ENCODE data around the gene MAST4.

Gene MAST4

GRCh38 chr5:66927140-66927539, 330.9 kb downstream of the MAST4 start:
- DNase-seq: no peak

DNA sequence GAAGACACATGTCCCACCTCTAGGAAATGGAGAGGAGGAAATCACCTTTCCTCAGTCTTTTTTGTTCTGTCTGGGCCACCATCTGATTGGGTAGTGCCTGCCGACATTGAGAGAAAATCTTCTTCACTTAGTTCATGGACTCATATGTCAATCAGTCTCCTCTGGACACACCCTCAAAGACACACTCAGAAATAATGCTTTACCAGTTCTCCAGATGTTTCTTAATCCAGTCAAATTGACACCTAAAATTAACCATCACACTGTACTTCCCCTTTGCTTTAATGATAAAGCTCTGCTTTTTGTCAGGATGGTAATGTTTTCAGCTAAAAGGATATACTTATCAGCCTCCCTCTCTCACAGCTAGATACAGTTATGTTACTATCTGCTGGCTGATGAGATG, 333.1 kb downstream of the MAST4 start:
- no peak for DNase-seq

GRCh38 chr5:66929995-66930394, 333.8 kb downstream of the MAST4 start:
- no peak for DNase-seq

- no peak for DNase-seq
Observed at GRCh38 chr5:66931651-66932050, 335.5 kb downstream of the MAST4 start.

DNA sequence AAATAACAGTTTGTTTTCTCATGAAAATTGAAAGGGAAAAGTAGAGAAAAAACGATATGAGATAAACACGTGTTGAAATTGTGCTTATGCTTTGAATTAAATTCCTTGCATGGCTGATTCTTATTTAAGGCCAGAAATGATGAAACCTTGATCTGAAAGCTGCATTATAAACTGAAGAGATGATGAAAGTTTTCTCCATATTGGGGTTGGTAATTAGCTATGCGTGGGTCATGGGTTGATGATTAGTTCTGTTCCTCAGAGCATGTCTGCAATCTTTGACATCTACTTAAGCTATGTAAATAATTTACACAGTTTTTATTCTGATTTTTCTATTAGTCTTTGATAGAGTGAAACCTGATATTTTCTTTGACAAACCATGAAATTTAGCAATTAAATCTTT, 336.3 kb downstream of the MAST4 start:
- DNase-seq: no peak

- no peak for DNase-seq
Observed at GRCh38 chr5:66933066-66933465, 336.9 kb downstream of the MAST4 start.

- no peak for DNase-seq
Observed at GRCh38 chr5:66939094-66939493, 342.9 kb downstream of the MAST4 start.

DNA sequence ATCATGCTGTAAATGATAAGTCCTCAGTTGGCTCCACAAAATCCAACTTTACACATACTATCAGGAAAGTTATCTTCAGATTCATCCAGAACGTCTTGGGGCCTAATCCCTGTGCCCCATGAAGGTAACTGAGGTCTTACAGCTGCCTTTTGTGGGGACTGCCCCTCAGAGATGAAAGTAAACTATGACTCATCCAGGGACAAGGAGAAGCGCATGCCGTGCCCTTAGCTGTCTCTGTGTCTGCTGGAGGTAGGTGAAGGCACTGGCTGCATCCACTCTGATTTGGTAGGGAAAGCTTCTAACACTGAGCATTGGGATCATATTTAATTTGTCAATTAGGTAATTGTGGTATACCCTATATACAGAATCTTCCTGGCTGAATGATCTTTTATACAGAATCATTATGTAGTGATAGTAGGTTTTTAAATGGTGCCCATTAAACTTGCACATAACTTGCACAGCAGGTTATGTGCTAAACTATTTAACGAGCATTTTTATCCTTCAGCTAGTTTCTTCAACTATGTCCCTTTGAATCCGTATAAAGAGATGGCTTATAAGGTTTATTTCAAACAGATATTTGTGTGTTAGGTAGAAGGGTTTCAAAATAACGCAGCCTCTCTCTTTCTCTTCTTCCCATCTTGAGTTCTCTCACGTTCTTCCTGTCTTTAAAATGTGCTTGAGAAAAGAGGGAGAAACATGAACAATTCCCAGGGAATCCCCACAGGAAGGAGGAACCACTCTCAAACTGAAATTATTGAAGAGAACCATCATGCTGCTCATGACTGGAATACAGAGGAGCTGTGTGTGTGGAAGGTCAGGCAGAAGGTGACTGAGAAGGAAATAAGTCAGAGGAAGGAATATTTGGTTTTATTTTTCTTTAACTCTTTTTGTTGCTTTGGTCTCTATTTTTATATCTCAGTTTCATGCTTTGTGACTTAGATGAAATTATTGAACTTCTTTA, 349.5 kb downstream of the MAST4 start:
- DNase-seq: no peak

- DNase-seq: no peak
Observed at GRCh38 chr5:66947458-66947857, 351.3 kb downstream of the MAST4 start.

GRCh38 chr5:66949066-66949465, 352.9 kb downstream of the MAST4 start:
- no peak for DNase-seq

DNA sequence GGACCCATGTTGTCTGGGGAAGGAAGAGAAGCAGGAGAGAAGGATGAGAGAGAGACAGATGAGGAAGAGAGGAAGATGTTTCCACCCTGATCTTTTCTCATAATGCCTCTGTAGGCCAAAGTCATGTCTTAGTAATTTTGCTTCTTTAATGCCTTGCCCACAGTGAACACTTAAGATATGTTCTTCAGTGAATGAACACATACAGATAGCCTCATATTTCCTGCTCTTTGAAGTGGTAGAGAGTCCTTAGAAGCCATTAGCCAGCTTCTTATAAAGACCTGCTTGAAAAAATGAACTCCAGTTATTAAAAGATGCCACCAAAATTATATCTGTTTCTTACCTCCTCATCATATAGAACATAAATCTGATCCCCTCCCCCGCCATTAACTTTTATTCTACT, 356.0 kb downstream of the MAST4 start:
- no peak for DNase-seq

GRCh38 chr5:66956439-66956838, 360.2 kb downstream of the MAST4 start:
- DNase-seq: no peak

DNA sequence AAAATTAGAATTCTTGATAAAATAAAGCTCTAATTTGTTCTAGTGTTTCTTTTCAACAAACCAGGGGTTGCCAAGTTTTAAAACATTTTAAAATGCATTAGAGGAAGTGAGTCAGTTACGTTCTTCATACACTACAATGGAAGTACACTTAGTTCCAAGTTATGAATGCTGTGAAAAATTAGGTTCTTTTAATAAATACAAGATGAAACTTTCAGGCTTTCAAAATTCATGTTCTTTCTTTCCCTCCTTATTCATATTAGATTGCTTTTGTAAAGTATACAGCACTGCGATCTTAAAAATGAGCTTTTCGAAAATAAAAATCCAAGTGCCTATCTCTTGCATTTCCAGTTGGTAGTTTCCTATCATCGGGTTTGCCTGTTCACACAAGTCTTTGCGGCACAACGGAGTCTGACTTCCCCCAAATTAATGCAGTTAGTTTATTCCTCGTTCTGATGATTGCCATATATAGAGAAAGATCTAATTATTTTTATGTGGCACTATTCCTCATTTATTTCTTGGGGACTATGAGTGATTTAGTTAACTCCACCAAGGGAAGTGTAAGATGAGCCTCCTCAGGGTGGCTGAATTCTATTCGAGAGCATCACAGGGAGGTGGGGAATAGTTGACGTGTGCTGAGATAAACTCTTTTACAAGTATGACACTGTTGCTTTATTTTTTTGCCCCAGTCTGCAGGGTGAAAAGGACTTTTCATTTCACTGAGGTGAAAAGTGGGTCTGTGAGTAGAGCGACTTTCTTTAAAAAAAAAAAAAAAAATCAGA, 362.2 kb downstream of the MAST4 start:
- DNase-seq: no peak

DNA sequence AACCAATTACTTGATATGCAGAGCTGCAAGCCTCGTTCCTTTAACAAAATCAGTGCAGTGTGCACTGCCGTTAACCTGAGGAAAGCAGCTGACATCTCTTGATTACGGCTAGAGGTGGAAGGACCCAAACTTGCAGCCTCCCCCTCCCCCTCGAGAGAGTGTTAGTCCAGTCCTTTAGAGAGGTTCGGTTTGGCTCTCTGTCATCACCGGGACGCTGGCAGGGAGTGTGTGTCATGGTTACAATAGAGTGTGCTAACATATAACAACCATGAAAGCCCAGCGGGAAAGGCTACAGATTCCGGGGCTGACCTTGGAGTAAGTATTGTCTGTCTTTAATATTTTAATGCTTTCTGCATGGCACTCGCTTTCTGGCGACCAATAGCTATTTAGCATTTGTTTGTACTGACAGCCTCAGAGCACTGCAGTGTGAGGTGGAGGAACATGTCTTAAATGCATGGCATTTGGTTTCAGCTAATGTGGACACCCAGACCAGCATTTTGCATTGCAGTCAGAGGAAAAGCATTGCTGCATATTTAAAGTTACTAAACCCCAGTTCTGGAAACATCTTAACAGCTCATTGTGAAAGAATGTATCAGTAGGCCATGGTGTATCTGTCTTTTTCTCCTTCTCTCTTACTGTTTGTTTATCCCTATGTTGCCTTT, 362.9 kb downstream of the MAST4 start:
- DNase-seq: no peak

DNA sequence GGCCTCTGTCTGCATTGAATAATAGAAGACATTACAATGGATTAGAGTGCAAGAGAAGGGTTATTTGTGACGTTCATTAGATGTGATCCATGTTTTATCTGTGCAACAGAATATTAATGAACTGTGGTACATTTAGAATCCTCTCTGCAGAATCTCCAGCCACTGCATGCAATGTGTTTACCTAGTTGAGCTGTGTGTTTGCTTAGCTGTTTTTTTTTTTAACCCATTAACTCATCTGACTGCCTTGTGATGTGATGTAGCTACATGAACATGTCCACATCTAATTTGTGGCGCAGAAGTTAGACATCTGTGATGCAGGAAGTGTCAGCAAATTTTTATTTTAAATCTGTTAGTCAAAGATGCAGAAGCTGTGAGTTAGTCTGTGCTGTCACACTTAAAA, 363.5 kb downstream of the MAST4 start:
- DNase-seq: no peak

DNA sequence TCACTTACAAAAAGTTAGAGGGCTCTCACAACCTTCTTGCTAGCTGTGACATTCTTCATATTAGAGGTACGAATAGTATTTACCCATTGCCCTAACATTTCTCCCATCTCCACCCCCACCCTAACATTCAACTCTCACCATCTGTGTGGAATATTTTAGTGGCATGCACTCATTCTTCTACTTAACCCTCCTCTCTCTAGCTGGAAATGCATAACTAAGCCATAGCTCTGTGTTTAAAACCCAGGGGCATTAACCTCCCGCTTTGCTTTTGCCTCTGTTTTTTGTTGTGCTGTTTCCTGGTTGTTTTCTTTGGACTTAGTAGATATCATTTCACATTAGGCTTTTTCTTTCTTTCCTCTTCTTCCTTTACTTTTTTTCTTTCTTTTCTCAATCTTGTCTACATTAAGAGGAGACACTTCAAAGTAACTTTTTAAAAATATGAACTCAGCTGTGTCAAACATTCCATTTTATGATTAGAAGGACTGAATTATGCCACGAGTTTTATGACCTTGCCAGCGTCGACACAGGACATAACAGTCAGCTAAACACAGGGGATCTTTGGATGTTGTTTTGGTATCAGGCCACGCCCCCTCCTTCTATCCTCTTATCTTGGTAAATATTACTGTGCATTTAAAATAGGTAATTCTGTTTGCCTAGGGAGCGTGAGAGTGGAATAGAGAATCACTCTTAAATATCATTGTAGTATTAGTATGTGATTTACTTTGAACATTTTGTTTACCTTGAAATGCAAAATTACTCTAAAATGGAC, 364.4 kb downstream of the MAST4 start:
- DNase-seq: no peak

GRCh38 chr5:66963559-66963971, 367.4 kb downstream of the MAST4 start:
- DNase-seq: no peak

- no peak for DNase-seq
Observed at GRCh38 chr5:66966439-66966838, 370.2 kb downstream of the MAST4 start.

- DNase-seq: no peak
Observed at GRCh38 chr5:66967102-66967501, 370.9 kb downstream of the MAST4 start.

DNA sequence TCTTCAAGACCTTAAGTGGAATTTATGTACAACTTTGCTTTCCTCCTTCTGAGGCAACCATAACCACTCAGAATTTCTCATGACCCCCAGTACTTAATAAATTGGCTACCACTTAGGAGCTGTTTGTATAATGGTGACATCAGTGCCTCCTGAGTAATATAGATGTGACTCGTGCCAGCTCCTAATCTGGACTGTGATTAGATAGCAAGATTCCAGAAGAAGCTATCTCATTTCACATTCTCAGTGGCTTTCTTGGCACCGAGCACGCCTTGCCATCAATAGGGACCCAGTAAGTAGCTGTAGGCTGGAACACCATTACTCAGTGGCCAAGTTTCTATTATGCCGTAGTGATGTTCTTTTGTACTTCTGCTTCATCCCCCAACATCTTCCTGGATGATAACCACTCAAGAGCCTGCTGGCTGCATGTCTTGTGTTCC, 371.7 kb downstream of the MAST4 start:
- DNase-seq: no peak

GRCh38 chr5:66969484-66969883, 373.3 kb downstream of the MAST4 start:
- DNase-seq: no peak

- DNase-seq: no peak
Observed at GRCh38 chr5:66969963-66970362, 373.8 kb downstream of the MAST4 start.

GRCh38 chr5:66972004-66972403, 375.8 kb downstream of the MAST4 start:
- DNase-seq: no peak
